ENCODE results near the gene PDE4C.

PDE4C gene

GRCh38 chr19:18252370-18252717 is 26.1 kb upstream of the PDE4C start:
- H3K9me3 ChIP-seq (ENCODE audit: control insufficient read depth, low read length): no peaks in the 10 kb centered on the region
- no peaks in the 10 kb centered on the region for H3K36me3 ChIP-seq (ENCODE audit: control insufficient read depth, insufficient read depth, low read length, severe bottlenecking)
- H3K4me3 ChIP-seq (ENCODE audit: low read length): no peak overlapping the region
- H3K4me1 ChIP-seq (ENCODE audit: control insufficient read depth, insufficient read depth, low read length): no peaks in the 10 kb centered on the region
- DNase-seq (ENCODE audit: low read depth): no peak
- H3K27me3 ChIP-seq (replicated peaks; ENCODE audit: control insufficient read depth, insufficient read depth, low read length): peaks cover 12% of the 10 kb centered on the region
- H3K9ac ChIP-seq (ENCODE audit: low read length): no peak overlapping the region

GRCh38 chr19:18251587-18252369 is 25.5 kb upstream of the PDE4C start:
- DNase-seq (ENCODE audit: low read depth): peak; percentile 84

DNA sequence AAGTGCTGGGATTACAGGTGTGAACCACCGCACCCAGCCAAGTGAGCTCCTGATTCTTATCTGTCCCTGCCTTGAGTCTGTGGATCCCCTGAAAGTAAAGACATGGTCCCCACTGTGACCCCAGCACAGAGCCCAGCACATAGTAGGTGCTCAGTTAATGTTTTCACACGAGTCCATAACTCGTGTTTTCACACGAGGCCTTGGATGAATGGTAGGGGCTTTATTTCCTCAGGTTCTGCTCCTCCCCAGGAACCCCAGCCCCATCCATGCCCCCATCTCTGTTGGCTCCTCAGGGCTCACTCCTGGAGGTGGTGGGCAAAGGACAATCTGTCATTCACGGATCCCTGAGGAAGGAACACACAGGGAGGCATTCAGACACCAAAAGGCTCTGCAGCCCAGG is 23.6 kb upstream of the PDE4C start:
- no peaks in the 10 kb centered on the region for H3K36me3 ChIP-seq (ENCODE audit: control insufficient read depth, insufficient read depth, low read length, severe bottlenecking)
- H3K9me3 ChIP-seq (ENCODE audit: control insufficient read depth, low read length): no peaks in the 10 kb centered on the region
- no peak for DNase-seq (ENCODE audit: low read depth)
- H3K4me1 ChIP-seq (ENCODE audit: control insufficient read depth, insufficient read depth, low read length): no peaks in the 10 kb centered on the region
- no peak overlapping the region for H3K9ac ChIP-seq (ENCODE audit: low read length)
- H3K4me3 ChIP-seq (ENCODE audit: low read length): no peak overlapping the region
- peaks cover 14% of the 10 kb centered on the region for H3K27me3 ChIP-seq (replicated peaks; ENCODE audit: control insufficient read depth, insufficient read depth, low read length)

More at GRCh38 chr19:18251587-18252369, 25.5 kb upstream of the PDE4C start:
- Histone ChIP-seq H3K9ac (ENCODE audit: low read length) (no peak overlapping the region), H3K4me3 (ENCODE audit: low read length) (no peak overlapping the region), H3K27me3 (replicated peaks; ENCODE audit: control insufficient read depth, insufficient read depth, low read length) (peaks cover 15% of the 10 kb centered on the region), H3K36me3 (ENCODE audit: control insufficient read depth, insufficient read depth, low read length, severe bottlenecking) (no peaks in the 10 kb centered on the region), H3K4me1 (ENCODE audit: control insufficient read depth, insufficient read depth, low read length) (no peaks in the 10 kb centered on the region), H3K9me3 (ENCODE audit: control insufficient read depth, low read length) (no peaks in the 10 kb centered on the region)

- Histone ChIP-seq H3K36me3 (ENCODE audit: control insufficient read depth, insufficient read depth, low read length, severe bottlenecking) (no peaks in the 10 kb centered on the region), H3K4me3 (ENCODE audit: low read length) (no peak overlapping the region), H3K9me3 (ENCODE audit: control insufficient read depth, low read length) (no peaks in the 10 kb centered on the region), H3K4me1 (ENCODE audit: control insufficient read depth, insufficient read depth, low read length) (no peaks in the 10 kb centered on the region), H3K9ac (ENCODE audit: low read length) (no peak overlapping the region), H3K27me3 (replicated peaks; ENCODE audit: control insufficient read depth, insufficient read depth, low read length) (peaks cover 19% of the 10 kb centered on the region)
- DNase-seq (ENCODE audit: low read depth): no peak
Observed at GRCh38 chr19:18245297-18245696, 19.1 kb upstream of the PDE4C start.

DNA sequence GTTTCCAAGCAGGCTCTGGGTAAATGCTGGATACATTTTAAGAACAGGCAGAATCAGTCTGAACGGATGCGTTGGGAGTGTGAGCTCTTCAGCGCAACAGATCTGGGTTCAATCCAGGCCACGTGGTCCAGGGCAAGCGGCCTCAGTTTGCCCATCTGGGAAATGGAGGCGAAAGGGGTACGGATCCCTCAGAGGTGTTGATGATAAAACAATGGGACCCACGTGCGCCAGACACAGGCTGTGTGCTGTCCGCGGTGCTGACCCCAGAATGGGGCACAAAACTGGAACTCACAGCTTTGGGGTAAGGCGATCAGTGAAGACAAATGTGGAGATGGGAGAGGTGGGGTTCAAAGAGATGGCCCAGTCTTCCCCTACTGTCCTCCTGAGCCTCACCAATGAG is 13.1 kb upstream of the PDE4C start:
- H3K36me3 ChIP-seq (ENCODE audit: control insufficient read depth, insufficient read depth, low read length, severe bottlenecking): no peaks in the 10 kb centered on the region
- H3K4me3 ChIP-seq (ENCODE audit: low read length): no peak overlapping the region
- no peaks in the 10 kb centered on the region for H3K9me3 ChIP-seq (ENCODE audit: control insufficient read depth, low read length)
- DNase-seq (ENCODE audit: low read depth): peak; percentile 42
- H3K27me3 ChIP-seq (replicated peaks; ENCODE audit: control insufficient read depth, insufficient read depth, low read length): peaks cover 35% of the 10 kb centered on the region
- H3K4me1 ChIP-seq (ENCODE audit: control insufficient read depth, insufficient read depth, low read length): no peaks in the 10 kb centered on the region
- H3K9ac ChIP-seq (ENCODE audit: low read length): no peak overlapping the region

DNA sequence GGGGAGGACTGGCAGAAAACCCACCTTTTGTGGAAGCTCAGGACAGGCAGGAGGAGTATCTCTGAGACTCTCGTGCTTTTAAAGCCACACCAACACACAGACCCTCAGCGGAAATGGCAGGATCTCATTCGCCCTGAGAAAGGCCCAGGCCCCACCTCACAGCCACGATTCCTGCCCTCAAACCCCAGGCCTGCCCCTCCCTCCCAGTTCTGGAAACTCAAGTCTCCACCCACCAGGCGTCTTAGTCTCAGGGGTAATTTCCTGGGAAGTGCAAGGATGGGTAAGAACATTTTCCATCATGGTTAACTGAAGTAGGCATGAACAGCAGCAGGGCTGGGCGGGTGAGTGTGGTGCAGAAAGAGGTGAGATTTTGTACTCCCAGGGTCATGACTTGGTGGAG is 8.0 kb upstream of the PDE4C start:
- Histone ChIP-seq H3K4me1 (ENCODE audit: control insufficient read depth, insufficient read depth, low read length) (no peaks in the 10 kb centered on the region), H3K27me3 (replicated peaks; ENCODE audit: control insufficient read depth, insufficient read depth, low read length) (peaks cover 48% of the 10 kb centered on the region), H3K9ac (ENCODE audit: low read length) (no peak overlapping the region), H3K9me3 (ENCODE audit: control insufficient read depth, low read length) (peaks cover 4% of the 10 kb centered on the region), H3K36me3 (ENCODE audit: control insufficient read depth, insufficient read depth, low read length, severe bottlenecking) (no peaks in the 10 kb centered on the region), H3K4me3 (ENCODE audit: low read length) (no peak overlapping the region)
- DNase-seq (ENCODE audit: low read depth): no peak

DNA sequence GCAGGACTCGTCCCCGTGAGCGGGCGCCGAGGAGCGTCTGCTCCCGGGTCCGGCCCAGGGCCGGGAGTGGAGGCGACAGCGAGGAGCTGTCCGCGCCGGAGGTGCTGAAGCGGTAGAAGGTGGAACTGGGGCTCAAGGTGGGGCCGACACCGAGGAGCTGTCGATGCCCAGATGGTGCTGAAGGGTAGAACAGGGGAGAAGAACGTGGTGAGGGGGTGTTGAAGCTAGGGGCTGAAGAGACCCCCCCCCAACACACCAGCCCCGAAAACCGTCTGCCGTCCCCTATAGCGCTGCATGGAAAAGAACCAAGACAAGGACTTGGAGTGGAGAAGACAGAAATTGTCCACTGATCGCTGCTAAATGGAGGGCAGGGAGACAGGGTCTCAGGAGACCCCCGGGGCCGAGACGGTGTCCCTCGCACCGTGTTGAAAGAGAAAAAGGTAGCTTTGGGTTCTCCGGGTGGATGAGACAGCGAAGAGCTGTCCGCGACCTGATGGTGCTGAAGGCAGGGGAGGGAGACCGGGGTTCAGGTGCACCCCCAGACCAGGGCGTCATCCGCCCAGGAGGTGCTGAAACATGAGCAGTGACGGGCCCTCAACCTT is 7.1 kb upstream of the PDE4C start:
- peak; percentile 60 for DNase-seq (ENCODE audit: low read depth)
- Histone ChIP-seq H3K27me3 (replicated peaks; ENCODE audit: control insufficient read depth, insufficient read depth, low read length) (peaks cover 45% of the 10 kb centered on the region), H3K36me3 (ENCODE audit: control insufficient read depth, insufficient read depth, low read length, severe bottlenecking) (no peaks in the 10 kb centered on the region), H3K4me1 (ENCODE audit: control insufficient read depth, insufficient read depth, low read length) (no peaks in the 10 kb centered on the region), H3K9me3 (ENCODE audit: control insufficient read depth, low read length) (peaks cover 4% of the 10 kb centered on the region), H3K4me3 (ENCODE audit: low read length) (no peak overlapping the region), H3K9ac (ENCODE audit: low read length) (no peak overlapping the region)

DNA sequence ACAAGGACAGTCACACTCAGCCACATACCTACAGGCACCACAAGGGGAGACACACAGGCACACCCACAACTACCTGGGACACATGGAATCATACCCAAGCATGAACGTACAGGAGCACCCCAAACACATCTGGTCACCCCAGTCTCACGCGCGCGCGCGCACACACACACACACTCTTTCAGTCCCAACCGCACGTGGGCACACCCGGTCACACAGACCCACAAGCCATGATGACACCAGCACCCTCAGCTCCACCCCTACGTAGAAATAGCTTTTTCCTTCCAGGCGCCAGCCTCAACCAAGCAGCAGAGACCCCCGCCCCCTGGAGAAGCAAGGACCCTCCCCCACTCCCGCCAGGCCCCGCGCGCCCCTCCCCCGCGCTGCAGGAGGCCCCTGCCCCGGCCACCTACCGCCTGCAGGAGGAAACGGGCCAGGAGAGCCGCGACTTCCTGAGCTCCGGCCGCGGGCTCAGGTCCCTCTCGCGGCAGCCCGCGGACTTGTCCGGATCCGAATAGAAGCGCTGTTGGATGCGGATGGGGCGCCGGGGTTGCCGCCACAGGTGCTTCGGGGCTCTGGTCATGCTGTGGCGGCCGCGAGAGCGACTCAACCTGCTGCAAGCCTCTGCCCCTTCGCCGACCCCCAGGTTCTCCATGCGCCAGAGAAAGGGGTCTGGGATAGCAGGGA is 6.4 kb upstream of the PDE4C start:
- Histone ChIP-seq H3K9me3 (ENCODE audit: control insufficient read depth, low read length) (peaks cover 4% of the 10 kb centered on the region), H3K4me1 (ENCODE audit: control insufficient read depth, insufficient read depth, low read length) (no peaks in the 10 kb centered on the region), H3K36me3 (ENCODE audit: control insufficient read depth, insufficient read depth, low read length, severe bottlenecking) (no peaks in the 10 kb centered on the region), H3K4me3 (ENCODE audit: low read length) (no peak overlapping the region), H3K27me3 (replicated peaks; ENCODE audit: control insufficient read depth, insufficient read depth, low read length) (peaks cover 49% of the 10 kb centered on the region), H3K9ac (ENCODE audit: low read length) (no peak overlapping the region)
- no peak for DNase-seq (ENCODE audit: low read depth)

DNA sequence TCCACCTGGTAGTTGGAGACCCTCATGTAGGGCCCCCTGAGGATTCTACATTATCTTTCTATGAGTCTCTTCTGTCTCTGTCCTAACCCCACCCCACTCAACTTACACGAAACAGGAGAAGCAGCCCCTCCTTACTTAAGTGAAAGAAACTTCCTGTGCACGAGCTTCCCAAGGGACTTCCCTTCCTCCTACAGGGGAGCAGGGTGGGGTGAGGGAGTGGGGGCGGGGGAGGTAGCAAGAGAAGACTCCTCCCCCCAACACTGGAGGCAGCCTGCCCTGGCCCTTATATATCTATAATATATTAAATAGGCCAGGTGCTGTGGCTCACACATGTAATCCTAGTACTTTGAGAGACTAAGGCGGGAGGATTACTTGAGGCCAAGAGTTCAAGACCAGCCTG is 5.5 kb upstream of the PDE4C start:
- Histone ChIP-seq H3K4me3 (ENCODE audit: low read length) (no peak overlapping the region), H3K9ac (ENCODE audit: low read length) (no peak overlapping the region), H3K9me3 (ENCODE audit: control insufficient read depth, low read length) (peaks cover 4% of the 10 kb centered on the region), H3K27me3 (replicated peaks; ENCODE audit: control insufficient read depth, insufficient read depth, low read length) (peaks cover 48% of the 10 kb centered on the region), H3K36me3 (ENCODE audit: control insufficient read depth, insufficient read depth, low read length, severe bottlenecking) (no peaks in the 10 kb centered on the region), H3K4me1 (ENCODE audit: control insufficient read depth, insufficient read depth, low read length) (no peaks in the 10 kb centered on the region)
- DNase-seq (ENCODE audit: low read depth): no peak

- Histone ChIP-seq H3K4me1 (ENCODE audit: control insufficient read depth, insufficient read depth, low read length) (no peaks in the 10 kb centered on the region), H3K9ac (ENCODE audit: low read length) (no peak overlapping the region), H3K36me3 (ENCODE audit: control insufficient read depth, insufficient read depth, low read length, severe bottlenecking) (no peaks in the 10 kb centered on the region), H3K9me3 (ENCODE audit: control insufficient read depth, low read length) (peaks cover 4% of the 10 kb centered on the region), H3K27me3 (replicated peaks; ENCODE audit: control insufficient read depth, insufficient read depth, low read length) (peaks cover 42% of the 10 kb centered on the region), H3K4me3 (ENCODE audit: low read length) (no peak overlapping the region)
- DNase-seq (ENCODE audit: low read depth): no peak
Observed at GRCh38 chr19:18230941-18231734, 4.9 kb upstream of the PDE4C start.

GRCh38 chr19:18229915-18230314 is 3.7 kb upstream of the PDE4C start:
- no peak for DNase-seq (ENCODE audit: low read depth)
- Histone ChIP-seq H3K9ac (ENCODE audit: low read length) (no peak overlapping the region), H3K27me3 (replicated peaks; ENCODE audit: control insufficient read depth, insufficient read depth, low read length) (peaks cover 36% of the 10 kb centered on the region), H3K4me1 (ENCODE audit: control insufficient read depth, insufficient read depth, low read length) (peaks cover 6% of the 10 kb centered on the region), H3K4me3 (ENCODE audit: low read length) (no peak overlapping the region), H3K36me3 (ENCODE audit: control insufficient read depth, insufficient read depth, low read length, severe bottlenecking) (no peaks in the 10 kb centered on the region), H3K9me3 (ENCODE audit: control insufficient read depth, low read length) (peaks cover 4% of the 10 kb centered on the region)

Data from adipocyte (in vitro differentiated cells).